ENCODE results near the gene WDPCP. TPM values are rescaled to one million over a fixed set of nuclear protein-coding genes. Genes with fewer than 3 reads are reported as not detected.

The WDPCP gene
- total and polyA plus RNA-seq, 10 of the 15 experiments (the other 5 are each of a cell fraction or from before 2014, with no cell fraction given): 2.1 to 7.9 (median 4.6) TPM

DNA sequence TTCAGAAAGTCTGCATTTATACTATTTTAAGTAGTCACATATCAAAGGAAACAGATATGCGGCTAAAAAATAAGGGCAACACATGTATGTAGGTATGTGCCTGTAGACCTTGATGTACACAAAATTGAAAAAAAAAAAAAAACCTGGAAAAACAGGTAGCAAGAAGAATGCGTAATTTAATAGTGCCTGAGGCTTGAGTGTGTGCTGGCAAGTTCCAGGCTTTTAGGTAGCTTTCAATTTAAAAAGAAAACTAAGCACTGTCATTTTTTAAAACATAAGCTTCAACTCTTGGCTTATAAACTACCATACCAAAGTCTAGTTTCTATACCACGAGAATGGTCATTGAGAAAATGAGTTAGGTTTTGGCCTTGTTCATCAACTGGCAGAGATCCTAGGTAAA, 465.4 kb downstream of the WDPCP start (continued):
- TF ChIP-seq, protein P1, sequence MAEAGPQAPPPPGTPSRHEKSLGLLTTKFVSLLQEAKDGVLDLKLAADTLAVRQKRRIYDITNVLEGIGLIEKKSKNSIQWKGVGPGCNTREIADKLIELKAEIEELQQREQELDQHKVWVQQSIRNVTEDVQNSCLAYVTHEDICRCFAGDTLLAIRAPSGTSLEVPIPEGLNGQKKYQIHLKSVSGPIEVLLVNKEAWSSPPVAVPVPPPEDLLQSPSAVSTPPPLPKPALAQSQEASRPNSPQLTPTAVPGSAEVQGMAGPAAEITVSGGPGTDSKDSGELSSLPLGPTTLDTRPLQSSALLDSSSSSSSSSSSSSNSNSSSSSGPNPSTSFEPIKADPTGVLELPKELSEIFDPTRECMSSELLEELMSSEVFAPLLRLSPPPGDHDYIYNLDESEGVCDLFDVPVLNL (IDR thresholded peaks at IDR 0.05; ENCODE audit: low read depth, low read length): no peak
- no peak for TF ChIP-seq YBX1 (IDR thresholded peaks at IDR 0.05)

DNA sequence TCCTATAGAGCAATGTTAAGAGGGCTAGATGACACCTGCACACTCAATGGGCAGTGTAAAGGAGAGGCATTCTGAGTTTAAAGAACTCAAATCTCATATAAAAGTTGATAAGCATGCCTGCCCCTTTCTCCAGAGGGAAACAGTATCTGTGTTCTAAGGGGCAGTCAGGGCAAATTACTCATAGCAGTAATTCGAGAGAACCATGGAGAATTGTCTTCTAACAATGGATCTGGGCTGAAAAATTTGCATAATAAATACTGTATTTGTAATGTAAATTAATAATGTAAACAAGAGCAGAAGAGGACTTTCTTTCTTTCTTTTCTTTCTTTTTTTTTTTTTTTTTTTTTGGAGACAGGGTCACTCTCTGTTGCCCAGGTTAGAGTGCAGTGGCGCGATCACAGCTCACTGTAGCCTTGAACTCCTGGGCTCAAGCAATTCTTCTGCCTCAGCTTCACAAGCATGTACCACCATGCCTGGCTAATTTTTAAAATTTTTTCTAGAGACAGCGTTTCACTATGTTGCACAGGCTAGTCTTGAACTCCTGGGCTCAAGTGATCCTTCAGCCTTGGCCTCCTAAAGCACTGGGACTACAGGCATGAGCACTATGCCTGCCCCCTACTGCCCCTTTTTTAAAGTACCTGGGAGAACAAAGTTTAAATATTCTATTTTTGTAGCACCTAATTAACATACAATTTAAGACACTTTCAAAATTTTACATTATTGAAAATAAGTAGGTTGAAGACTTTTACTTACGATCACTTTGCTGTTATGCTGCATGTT, 467.0 kb downstream of the WDPCP start:
- Histone ChIP-seq H3K4me3 (no peak overlapping the region), H4K20me1 (ENCODE audit: control insufficient read depth, insufficient read depth) (no peaks in the 10 kb centered on the region), H3K36me3 (ENCODE audit: control insufficient read depth in 2 of 2, insufficient read depth in 2 of 2, low read length in 1 of 2) (no peaks in the 10 kb centered on the region), H2AFZ (ENCODE audit: control insufficient read depth, low read depth, low read length) (no peak overlapping the region), H3K4me1 (ENCODE audit: control insufficient read depth, insufficient read depth, low read length) (peaks cover 15% of the 10 kb centered on the region), H3K9me3 (replicated peaks; ENCODE audit: control insufficient read depth, insufficient read depth, low read length) (no peaks in the 10 kb centered on the region), H3K79me2 (ENCODE audit: control insufficient read depth, insufficient read depth, low read length) (no peaks in the 10 kb centered on the region), H3K4me2 (ENCODE audit: control insufficient read depth, insufficient read depth) (no peak overlapping the region), H3K9ac (ENCODE audit: control insufficient read depth, insufficient read depth, low read length) (no peak overlapping the region), H3K27ac (ENCODE audit: control insufficient read depth, insufficient read depth) (no peak overlapping the region), H3K27me3 (replicated peaks in 1 of 2; ENCODE audit: control insufficient read depth in 2 of 2, insufficient read depth in 2 of 2, low read length in 1 of 2) (no peaks in the 10 kb centered on the region)
- FAIRE-seq (no peak), ATAC-seq (no peak), DNase-seq (ENCODE audit: low read depth, low spot score) (no peak)
- BruUV-seq (replicated peaks): no TSS peak
- ChIA-PET POLR2A (no interaction called here), SMC1A (ENCODE audit: uncharacterized antibody, unreplicated experiment) (no interaction called here), RAD21 (ENCODE audit: unreplicated experiment) (no interaction called here), CTCF (no interaction called here)
- WGBS (ENCODE audit: insufficient coverage, insufficient replicate concordance, low lambda C conversion rate, missing lambda C conversion rate): 85% methylated on average over 5 of the region's 5 CpGs
- TF ChIP-seq NBN (IDR thresholded peaks at IDR 0.05) (no peak), CBX3 (IDR thresholded peaks at IDR 0.05; ENCODE audit: borderline replicate concordance, low read depth) (no peak), FOXK2 (IDR thresholded peaks at IDR 0.05) (no peak), SREBF2 (IDR thresholded peaks at IDR 0.05; ENCODE audit: low read length) (no peak), DPF2 (IDR thresholded peaks at IDR 0.05) (no peak), ASH2L (IDR thresholded peaks at IDR 0.05; ENCODE audit: borderline replicate concordance, low read depth) (no peak)
- intact Hi-C loops (cut with micrococcal nuclease; ENCODE audit: unreplicated experiment): no loop called here
- in situ Hi-C loops (cut with MboI): no loop called here
